Kidney capillary endothelial cell (primary cell): Measurements from ENCODE around the gene MOSMO.
"Not testable (repeated sequence)": the region's sequence is repeated elsewhere in the genome, so short reads cannot be mapped to it uniquely, and the experiment has no call there.

Experiments used
- DNase-seq: peaks from one replicate; pipeline ENCODE4 v3.0.0-alpha.2; 2018; ENCODE audit warnings: low spot score

MOSMO gene

GRCh38 chr16:22093331-22093730 lies 85.4 kb downstream of the MOSMO start:
- no peak for DNase-seq

- no peak for DNase-seq
These were observed 86.1 kb downstream of the MOSMO start for GRCh38 chr16:22093996-22094395.

GRCh38 chr16:22098405-22099255 lies 90.7 kb downstream of the MOSMO start:
- DNase-seq, result peak; percentile 19

- no peak for DNase-seq
These were observed 91.5 kb downstream of the MOSMO start for GRCh38 chr16:22099256-22099975.

- no peak for DNase-seq
These were observed 95.5 kb downstream of the MOSMO start for GRCh38 chr16:22103441-22103840.

GRCh38 chr16:22109258-22109898 lies 101.5 kb downstream of the MOSMO start:
- no peak for DNase-seq

GRCh38 chr16:22111629-22112028 lies 103.7 kb downstream of the MOSMO start:
- DNase-seq, result not testable (repeated sequence)

GRCh38 chr16:22116095-22116700 lies 108.3 kb downstream of the MOSMO start:
- DNase-seq, result no peak

GRCh38 chr16:22117609-22118008 lies 109.7 kb downstream of the MOSMO start:
- DNase-seq, result no peak

GRCh38 chr16:22120440-22120839 lies 112.5 kb downstream of the MOSMO start:
- no peak for DNase-seq

- DNase-seq, result no peak
These were observed 114.3 kb downstream of the MOSMO start for GRCh38 chr16:22122239-22122638.

- no peak for DNase-seq
These were observed 115.2 kb downstream of the MOSMO start for GRCh38 chr16:22123146-22123545.

- no peak for DNase-seq
These were observed 116.0 kb downstream of the MOSMO start for GRCh38 chr16:22123759-22124490.

- DNase-seq, result no peak
These were observed 116.8 kb downstream of the MOSMO start for GRCh38 chr16:22124583-22125284.

GRCh38 chr16:22126037-22126558 lies 118.2 kb downstream of the MOSMO start:
- DNase-seq, result no peak

- not testable (repeated sequence) for DNase-seq
These were observed 120.6 kb downstream of the MOSMO start for GRCh38 chr16:22128537-22128936.

- DNase-seq, result no peak
These were observed 122.6 kb downstream of the MOSMO start for GRCh38 chr16:22130528-22130927.

GRCh38 chr16:22132801-22133200 lies 124.9 kb downstream of the MOSMO start:
- DNase-seq, result no peak
